ENCODE data around the gene BRICD5. TPM values are rescaled to one million over a fixed set of nuclear protein-coding genes. Genes with fewer than 3 reads are reported as not detected.
A peak's percentile ranks its signal among the peaks of the same experiment; 100 is the strongest.

Gene BRICD5
- total RNA-seq, 1 donor from 2014 or later, result 1.1 TPM

- DNase-seq (ENCODE audit: low read depth, low spot score), result no peak
Measured at GRCh38 chr16:2181952-2182351, 28.7 kb downstream of the BRICD5 start.

- DNase-seq (ENCODE audit: low read depth, low spot score), result no peak
Measured at GRCh38 chr16:2180962-2181923, 29.4 kb downstream of the BRICD5 start.

DNA sequence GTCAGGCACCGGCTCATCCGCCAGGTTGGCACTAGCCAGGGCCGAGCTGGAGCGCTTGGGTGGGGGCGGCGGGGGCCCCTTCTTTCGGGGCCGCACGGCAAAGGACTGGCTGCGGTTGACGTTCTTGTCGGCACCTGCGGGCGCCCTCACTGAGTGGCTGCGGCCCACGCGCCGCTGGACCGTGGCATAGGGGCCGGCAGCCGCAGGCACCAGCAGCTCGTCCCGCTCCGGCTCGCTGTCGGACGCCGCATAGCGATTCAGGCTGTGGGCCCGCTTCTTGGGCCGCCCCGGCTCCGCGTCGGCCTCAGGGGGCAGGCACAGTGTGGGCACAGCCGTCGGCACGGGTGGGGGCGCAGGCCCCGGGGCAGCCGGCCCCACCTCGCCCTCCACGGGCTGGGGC, 30.2 kb downstream of the BRICD5 start:
- DNase-seq (ENCODE audit: low read depth, low spot score), result no peak

DNA sequence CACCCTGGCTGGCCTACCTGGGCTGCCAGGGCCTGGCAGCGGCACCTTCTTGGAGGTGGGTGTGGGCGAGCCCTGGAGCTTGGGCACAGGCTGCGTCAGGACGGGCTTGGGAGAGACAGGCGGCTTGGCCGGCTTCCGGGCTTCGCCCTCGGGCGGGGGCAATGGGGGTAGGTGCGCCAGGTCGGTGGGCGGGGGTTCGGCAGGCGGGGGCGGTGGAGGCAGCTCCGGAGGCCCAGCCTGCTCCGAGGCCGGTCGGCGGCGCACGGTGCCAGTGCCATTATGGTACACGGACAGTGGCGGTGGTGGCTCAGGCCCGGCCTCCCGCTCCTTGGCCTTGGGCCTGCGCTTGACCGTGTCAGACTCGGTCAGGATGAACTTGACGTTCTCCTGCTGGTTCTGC, 31.1 kb downstream of the BRICD5 start:
- no peak for DNase-seq (ENCODE audit: low read depth, low spot score)

DNA sequence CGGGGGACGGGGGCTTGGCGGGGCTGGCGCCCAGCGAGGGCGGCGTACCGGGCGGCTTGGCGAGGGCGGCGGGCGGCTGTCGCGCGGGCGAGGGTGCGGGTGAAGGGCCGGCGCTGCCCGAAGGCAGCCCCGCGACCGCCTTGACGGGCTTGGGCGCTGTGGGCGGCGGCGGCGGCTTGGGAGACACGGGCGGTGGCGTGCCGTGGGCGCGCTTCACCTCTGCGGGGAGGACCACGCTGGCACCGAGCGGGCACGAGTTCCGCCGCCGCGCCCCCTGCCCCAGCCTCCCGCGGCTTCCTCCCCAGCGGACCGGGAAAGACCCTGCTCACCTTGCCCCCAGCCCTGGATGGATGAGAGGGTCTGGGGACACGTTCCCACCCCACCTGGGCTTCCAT, 31.6 kb downstream of the BRICD5 start:
- DNase-seq (ENCODE audit: low read depth, low spot score), result no peak

DNA sequence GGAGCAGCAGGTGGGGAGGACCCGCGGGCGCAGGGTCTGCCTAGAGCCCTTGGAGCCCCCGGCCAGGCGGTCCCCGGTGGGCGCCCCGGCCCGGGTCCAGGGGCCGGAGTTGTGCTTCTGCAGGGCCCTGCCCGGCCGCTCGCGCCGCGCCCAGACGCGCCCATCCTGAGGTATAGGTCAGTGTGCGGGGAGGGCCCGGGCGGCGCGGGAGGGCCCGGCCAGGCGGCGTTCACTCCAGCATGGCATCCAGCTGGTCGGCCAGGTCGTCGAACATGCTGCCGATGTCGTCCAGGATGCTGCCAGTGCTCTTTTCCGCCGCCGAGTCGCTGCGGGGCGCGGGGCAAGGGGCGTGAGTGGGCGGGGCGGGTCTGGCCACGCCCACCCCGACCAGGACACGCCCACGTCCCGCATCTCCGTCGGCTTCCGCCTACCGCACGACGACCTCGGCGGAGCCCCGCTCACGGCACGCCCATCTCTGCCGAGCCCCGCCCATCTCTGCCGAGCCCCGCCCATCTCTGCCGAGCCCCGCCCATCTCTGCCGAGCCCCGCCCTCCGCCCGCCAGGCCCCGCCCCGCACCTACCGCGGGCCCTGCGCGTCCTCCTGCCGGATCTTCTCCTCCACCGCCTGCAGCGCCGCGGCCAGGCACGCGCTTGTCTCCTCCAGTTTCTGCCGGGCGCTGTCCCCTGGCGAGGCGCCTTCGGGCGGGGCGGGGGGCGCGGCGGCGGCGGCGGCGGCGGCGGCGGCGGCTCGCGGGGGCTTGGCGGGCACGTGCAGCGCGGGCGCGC, 32.1 kb downstream of the BRICD5 start:
- DNase-seq (ENCODE audit: low read depth, low spot score), result no peak

- DNase-seq (ENCODE audit: low read depth, low spot score), result no peak
Measured at GRCh38 chr16:2177561-2177960, 33.1 kb downstream of the BRICD5 start.

- DNase-seq (ENCODE audit: low read depth, low spot score), result no peak
Measured at GRCh38 chr16:2177101-2177500, 33.6 kb downstream of the BRICD5 start.

DNA sequence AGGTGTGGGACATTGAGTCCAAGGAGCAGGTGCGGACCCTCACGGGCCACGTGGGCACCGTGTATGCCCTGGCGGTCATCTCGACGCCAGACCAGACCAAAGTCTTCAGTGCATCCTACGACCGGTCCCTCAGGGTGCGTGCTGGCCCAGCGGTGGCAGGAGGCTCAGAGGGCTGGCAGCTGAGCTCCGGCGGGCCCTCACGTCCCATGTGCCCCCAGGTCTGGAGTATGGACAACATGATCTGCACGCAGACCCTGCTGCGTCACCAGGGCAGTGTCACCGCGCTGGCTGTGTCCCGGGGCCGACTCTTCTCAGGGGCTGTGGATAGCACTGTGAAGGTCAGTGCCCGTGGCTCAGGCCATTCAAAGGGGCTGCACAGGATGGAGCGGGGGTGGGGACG, 34.6 kb downstream of the BRICD5 start:
- DNase-seq (ENCODE audit: low read depth, low spot score), result no peak

- DNase-seq (ENCODE audit: low read depth, low spot score), result no peak
Measured at GRCh38 chr16:2175454-2175853, 35.2 kb downstream of the BRICD5 start.

GRCh38 chr16:2174396-2175131, 36.1 kb downstream of the BRICD5 start:
- no peak for DNase-seq (ENCODE audit: low read depth, low spot score)

DNA sequence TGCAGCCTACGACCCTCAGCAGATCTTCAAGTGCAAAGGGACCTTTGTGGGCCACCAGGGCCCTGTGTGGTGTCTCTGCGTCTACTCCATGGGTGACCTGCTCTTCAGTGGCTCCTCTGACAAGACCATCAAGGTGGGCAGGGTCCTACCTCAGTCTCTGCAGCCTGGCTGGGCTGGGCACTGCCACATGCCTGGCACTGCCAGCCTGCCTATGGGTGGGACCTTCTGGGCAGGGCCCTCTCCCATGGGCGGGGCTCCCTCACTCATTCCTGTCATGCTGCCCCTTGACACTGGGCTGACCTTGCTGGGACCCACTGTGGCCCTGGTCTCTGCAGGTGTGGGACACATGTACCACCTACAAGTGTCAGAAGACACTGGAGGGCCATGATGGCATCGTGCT, 36.7 kb downstream of the BRICD5 start:
- DNase-seq (ENCODE audit: low read depth, low spot score), result no peak

DNA sequence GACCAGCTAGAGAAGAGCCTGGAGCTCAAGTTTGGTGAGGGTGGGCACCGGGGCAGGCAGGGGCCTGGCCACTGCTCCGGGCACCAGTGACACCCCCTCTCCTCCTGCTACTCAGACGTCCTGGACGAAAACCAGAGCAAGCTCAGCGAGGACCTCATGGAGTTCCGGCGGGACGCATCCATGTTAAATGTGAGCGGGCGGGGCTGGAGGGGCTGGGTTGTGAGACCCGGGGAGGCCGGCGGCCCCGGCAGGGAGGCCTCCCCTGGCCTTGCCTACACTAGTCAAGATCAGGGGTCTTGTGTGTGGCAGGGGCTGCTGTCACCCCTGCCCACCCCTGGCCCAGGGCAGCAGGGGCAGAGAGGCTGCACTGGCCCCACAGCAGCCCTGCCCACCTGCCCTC, 37.3 kb downstream of the BRICD5 start:
- DNase-seq (ENCODE audit: low read depth, low spot score), result no peak

GRCh38 chr16:2172688-2173335, 37.9 kb downstream of the BRICD5 start:
- no peak for DNase-seq (ENCODE audit: low read depth, low spot score)

- DNase-seq (ENCODE audit: low read depth, low spot score), result no peak
Measured at GRCh38 chr16:2171601-2172178, 39.0 kb downstream of the BRICD5 start.

GRCh38 chr16:2170587-2171435, 39.9 kb downstream of the BRICD5 start:
- DNase-seq (ENCODE audit: low read depth, low spot score), result no peak

DNA sequence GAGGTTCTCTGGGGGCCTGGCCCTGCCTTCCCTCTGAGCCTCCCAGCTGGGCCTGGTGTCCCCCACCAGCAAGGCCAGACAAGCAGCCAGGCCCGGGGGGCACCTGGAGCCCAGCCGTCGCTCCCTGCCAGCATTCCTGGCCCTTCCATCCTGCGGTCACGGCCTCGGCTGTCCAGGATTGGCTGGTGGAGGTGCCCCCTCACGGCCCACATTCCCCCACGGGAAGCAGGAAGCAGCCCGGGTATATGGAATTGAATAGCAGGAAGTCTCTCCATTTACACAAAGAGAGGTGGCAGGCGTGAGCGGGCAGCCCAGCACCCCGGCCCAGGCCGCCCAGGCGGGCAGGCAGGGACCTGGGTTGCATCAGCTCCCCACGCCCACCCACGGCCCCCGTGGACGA, 40.6 kb downstream of the BRICD5 start:
- DNase-seq (ENCODE audit: low read depth, low spot score), result peak; percentile 89

DNA sequence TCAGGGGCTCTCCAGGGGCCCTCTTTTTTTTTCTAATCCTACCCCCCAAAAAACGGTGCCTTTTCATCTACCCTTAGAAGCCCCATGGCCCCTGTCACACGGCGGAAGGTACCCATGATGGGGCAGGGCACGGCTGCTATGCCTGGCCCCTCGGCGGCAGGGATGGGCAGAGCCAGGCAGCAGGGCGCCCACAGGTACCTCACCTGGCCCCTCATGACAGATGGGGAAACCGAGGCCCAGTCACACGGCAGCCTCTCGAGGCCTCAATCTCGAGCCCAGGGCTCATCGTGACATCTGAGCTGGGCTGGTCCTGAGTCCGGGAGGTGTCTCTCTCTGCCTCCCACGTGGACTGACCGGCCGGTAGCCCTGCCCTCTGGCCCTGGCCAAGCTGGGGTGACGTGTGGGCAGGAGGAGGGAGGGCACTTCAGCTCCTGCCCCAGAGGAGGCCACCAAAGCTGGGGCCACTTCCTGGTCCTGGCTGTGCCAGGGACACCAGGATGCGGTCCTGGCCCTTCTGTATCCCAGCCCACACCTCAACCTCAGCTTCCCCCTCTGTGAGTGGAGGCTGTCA, 43.5 kb downstream of the BRICD5 start:
- no peak for DNase-seq (ENCODE audit: low read depth, low spot score)

DNA sequence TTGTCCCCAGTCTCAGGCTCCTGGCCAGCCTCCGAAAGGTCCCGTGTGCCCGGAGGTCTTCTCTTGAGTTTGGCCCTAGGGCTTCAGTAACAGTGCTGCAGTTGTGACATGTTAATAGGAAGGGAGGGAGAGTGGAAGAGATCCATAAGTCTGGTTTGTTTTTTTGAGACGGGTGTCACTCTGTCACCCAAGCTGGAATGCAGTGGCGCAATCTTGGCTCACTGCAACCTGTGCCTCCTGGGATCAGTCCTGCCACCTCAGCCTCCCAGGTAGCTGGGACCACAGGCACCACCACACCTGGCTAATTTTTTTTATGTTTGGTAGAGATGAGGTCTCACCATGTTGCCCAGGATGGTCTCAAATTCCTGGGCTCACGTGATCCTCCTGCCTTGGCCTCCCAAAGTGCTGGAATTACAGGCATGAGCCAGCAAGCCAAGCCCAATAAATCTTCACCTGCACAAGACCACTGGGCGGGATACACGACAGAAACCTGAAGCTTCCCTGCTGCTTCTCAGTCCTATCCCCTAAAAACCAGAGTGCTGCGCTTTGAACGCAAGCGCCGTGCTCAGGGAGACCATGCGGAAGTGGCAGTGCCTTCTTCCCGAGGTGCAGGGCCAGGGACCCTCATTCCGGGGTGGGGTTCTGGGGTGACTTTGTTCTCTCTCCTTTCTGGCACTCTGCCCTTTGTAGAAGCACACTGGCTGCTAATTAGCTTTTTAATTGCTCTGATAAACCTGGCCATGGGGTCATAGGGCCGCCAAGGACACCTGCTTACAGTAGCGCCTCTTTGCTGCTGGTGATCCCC, 44.2 kb downstream of the BRICD5 start:
- no peak for DNase-seq (ENCODE audit: low read depth, low spot score)

Data from pulmonary artery endothelial cell (primary cell).